ENCODE measurements around the gene TYMP.
A peak's percentile ranks its signal among the peaks of the same experiment; 100 is the strongest.

Gene TYMP

DNA sequence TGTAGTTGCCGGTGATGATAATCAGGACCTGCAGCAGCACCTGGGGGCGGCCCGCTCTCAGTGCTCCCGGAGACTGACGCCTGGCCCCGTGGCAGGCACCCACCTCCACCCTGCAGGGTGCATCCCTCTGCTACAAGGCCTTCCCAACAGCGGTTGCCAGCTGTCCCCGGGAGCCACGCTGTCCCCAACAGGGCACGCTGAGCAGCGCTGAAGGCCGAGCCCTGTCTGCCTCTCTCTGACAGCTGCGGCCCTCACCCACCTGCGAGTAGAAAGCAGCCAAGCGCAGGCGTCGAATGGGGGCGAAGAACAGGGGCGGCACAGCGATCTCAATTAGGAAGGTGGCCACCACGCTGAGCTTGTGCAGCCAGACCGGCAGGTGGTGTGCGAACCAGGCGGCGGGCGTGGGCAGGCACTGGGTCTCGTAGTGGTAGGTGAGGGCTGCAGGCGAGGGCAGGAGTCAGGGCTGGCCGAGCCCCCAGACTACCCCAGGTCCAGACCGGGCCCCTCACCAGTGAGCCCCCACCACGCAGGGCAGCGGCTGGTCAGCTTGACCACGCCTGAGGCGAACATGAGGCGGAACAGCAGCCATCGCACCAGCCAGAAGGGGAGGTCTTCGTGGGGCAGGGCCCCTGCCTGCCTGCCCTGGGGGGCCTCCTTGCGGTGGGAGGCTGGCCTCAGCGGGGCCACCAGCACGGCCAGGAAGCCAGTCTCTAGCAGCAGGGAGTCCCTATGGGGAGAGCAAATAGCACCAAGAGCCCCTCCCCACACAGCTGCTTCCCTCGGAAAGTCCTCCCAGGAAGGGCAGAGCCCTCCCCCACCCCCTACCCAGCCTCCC is 23.8 kb downstream of the TYMP start:
- no peak for DNase-seq (ENCODE audit: low spot score)

DNA sequence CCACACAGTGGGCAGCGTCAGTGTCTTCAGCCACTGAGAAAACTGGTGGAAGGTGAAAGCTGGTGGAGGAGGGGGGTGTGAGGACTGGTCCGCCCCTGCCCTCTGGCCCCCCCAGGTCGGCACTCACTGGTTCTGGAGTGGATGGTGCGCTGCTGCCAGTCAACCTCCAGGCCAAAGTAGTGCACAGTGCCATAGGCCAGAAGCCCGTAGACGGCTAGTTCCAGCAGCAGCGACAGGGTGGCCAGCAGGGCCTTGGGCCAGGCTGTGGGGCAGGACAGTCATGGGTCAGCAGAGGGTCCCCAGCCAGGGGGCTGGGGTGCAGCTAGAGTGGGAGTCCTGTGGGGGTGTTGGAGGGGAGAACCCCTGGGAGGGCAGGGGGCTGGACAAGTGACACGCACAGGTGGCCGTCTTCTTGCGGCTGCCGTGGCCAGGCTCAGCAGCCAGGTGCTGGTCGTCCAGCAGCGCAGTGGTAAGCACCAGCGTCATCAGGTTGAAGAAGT is 24.5 kb downstream of the TYMP start:
- DNase-seq (ENCODE audit: low spot score), result no peak

GRCh38 chr22:50504369-50505211 is 25.2 kb downstream of the TYMP start:
- no peak for DNase-seq (ENCODE audit: low spot score)

- no peak for DNase-seq (ENCODE audit: low spot score)
Observed at GRCh38 chr22:50503475-50504145, 26.2 kb downstream of the TYMP start.

DNA sequence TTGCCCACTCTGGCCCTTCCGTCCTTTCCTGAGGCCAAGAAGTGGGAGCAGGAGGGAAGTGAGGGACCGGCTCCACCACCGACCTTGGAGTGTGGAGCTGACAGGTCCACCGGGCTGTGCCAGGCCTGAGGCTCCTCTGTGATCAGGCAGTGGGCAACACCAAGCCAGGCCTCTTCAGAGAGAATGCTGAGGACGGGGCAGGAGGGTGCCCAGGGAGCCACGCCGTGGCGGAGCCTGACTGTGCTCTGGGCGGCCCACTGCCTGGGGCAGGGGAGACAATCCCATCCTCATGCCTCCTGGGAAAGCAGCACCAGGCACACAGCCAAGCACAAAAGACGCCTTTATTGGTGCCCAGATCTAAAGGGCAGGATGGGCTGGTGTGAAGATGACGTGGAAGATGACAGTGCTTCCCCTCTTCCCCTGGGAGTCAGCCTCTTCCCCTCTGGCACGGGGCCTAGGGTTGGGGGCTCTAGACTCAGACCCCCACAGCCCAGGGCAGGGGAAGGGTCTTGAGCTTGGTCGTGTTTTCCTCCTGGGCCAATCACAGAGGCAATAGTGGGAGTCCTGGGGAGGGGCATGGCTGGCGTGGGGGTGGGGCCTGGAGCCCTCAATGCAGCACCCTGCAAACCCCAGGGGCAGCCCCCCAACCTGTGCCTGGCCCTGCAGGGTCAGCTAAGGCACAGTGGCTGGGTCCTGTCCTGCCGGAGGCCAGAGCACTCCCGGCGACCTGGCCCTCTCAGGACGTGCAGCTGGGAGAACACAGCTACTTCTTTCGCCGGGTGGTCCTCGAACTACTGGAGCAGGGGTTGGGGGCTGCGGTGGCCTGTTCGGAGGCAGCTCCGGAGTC is 27.0 kb downstream of the TYMP start:
- DNase-seq (ENCODE audit: low spot score), result no peak

DNA sequence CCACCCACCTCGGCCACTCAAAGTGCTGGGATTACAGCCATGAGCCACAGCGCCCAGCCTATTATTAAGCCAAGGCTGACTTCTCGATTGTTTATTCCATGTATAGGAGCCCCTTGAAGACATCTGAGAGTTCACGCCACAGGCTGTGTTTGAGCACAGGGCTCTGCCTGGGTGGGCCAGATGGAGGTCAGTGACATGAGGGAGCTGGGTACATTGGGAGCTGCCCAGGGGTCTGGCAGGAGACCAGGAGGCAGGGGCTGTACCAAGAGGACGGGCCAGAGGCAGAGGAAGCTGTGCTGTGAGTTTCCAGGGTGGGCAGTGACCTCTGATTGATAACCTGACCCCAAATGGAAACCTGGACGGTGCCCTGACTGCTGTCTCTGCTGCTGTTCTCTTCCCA is 27.7 kb downstream of the TYMP start:
- no peak for DNase-seq (ENCODE audit: low spot score)

DNA sequence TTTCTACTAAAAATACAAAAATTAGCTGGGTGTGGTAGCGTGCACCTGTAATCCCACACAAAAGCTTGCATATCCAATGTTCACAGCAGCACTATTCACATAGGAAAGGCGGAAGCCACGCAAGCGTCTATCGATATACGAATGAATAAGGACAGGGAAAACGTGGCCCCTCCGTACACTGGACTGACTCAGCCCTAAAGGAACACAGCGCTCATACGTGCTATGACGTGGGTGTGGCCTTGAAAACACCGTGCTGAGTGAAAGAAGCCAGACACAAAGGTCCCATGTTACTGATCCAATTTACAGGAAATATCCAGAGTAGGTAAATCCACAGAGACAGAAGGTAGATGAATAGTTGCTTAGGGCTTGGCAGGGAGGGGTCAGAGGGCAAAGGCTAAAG is 29.4 kb downstream of the TYMP start:
- DNase-seq (ENCODE audit: low spot score), result no peak

GRCh38 chr22:50498322-50498890 is 31.4 kb downstream of the TYMP start:
- peak; percentile 75 for DNase-seq (ENCODE audit: low spot score)

DNA sequence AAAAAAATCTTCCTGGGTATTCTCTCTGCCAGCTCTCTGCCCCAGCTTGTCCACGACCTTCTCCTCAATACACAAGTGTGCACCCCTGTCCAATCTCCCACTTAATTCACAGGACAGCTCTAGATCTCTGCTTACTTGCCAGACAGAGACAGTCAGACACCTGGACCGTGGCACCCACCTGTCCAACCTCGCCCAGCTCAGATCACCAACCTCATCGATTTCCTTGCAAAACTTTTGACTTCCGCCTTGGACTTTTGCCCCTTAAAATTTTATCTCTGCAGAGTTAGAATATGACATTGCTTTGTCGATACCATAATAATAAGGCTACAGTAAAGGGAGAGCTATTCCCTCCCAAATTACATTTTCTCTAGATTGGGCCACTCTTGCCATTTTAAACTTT is 32.7 kb downstream of the TYMP start:
- DNase-seq (ENCODE audit: low spot score), result no peak

GRCh38 chr22:50490531-50491308 is 39.1 kb downstream of the TYMP start:
- DNase-seq (ENCODE audit: low spot score), result no peak

GRCh38 chr22:50489363-50490243 is 40.2 kb downstream of the TYMP start:
- no peak for DNase-seq (ENCODE audit: low spot score)

- DNase-seq (ENCODE audit: low spot score), result no peak
Observed at GRCh38 chr22:50488886-50489285, 40.9 kb downstream of the TYMP start.

DNA sequence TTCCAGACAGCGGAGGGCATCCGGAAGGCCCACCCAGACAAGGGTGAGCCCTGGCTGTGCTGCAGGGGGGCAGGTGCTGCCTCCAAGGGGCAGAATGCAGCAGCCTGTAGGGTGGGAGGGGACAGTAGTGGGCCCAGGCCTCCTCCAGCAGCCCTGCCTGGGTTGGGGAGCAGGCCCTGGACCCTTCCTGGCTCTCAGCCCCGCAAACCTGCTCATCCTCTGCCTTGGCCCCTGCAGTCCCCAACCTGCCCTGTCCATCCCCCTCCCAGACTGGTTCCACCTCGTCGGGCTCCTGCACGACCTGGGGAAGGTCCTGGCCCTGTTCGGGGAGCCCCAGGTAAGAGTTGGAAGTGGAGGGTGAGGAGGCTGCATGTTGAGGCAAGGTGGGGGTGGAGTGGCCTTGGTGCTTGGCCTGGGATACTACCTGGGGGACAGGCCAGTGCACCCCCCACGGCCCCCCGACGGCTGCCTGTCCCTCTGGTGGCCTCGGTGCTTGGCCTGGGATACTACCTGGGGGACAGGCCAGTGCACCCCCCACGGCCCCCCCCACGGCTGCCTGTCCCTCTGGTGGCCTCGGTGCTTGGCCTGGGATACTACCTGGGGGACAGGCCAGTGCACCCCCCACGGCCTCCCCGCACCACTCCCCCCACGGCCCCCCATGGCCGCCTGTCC is 41.7 kb downstream of the TYMP start:
- no peak for DNase-seq (ENCODE audit: low spot score)

DNA sequence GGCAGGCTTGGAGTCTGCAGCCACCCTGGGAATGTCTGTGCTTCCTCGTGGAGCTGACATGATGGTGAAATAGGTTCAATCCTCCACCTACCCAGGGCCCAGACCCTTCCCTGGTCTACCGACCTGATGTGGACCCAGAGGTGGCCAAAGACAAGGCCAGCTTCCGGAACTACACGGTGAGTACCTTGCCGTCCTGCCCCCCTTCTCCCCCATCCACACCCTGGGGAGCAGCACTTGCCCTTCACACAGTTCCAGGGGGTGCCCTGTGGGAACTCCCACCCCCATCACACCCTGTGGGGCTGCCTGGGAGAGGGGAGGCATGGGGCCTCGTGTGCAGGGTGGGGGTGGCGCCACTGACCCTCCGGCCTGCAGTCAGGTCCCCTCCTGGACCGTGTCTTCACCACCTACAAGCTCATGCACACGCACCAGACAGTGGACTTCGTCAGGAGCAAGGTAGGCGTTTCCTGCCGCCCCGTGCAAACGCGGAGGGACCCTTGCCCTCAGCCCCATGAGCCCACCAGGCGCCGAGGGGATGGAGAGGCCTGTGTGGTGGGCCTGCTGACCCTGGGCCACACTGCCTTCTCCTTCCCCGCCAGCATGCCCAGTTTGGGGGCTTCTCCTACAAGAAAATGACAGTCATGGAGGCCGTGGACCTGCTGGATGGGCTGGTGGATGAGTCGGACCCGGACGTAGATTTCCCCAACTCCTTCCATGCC is 42.4 kb downstream of the TYMP start:
- no peak for DNase-seq (ENCODE audit: low spot score)

DNA sequence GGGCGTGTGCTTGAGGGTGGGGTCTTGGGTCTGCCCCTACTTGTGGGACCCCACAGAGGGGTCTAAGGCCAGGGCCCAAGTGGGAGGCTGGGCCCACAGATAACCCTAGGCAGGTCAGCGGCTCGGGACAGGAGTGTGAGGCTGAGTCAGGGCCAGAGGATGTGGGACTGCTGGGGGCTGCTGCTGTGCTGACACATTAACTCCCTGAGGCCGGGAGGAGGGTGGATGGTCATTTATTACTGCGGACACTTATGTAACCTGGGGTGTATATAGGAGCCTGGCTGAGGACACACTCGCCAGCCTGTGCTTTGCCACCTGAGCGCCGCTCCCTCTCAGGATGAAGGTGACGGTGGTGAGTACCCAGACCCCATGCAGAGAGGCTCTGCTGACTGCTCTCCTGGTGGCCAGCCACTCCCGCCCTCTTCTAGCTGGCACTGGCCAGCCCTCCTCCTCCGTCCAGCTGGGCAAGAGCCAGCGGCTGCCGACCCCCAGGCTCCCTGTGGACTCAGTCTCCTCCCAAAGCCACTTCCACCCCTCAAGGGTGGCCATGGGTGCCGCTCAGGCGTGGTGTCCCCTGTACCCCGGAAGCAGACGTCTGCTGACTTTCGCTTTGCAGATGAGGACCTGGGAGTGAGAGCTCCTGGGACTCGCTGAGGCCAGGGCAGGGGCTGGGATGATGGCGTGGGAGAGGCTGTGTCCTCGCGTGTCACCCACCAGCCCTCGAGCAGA is 43.1 kb downstream of the TYMP start, which contains the start of gene MIOX:
Gene MIOX, plus strand, starts transcription at position 299 of the 729 bp plus-strand sequence. Its CDS starts 39 bp downstream, at position 338.
- DNase-seq (ENCODE audit: low spot score), result no peak

GRCh38 chr22:50485221-50486131 is 44.3 kb downstream of the TYMP start:
- no peak for DNase-seq (ENCODE audit: low spot score)
